Stimulated activated CD4-positive, alpha-beta T cell treated with anti-CD3 and anti-CD28 coated beads, Interleukin-4, amount 100 ng/mL, for 24 hours (primary cell): ENCODE results near the gene PRXL2B.

ENCODE experiments used
- DNase-seq: peaks from one replicate; pipeline ENCODE4 v3.0.0-alpha.2; 2020

PRXL2B gene

GRCh38 chr1:2587860-2588571 lies 1.4 kb downstream of the PRXL2B start:
- DNase-seq: no peak

DNA sequence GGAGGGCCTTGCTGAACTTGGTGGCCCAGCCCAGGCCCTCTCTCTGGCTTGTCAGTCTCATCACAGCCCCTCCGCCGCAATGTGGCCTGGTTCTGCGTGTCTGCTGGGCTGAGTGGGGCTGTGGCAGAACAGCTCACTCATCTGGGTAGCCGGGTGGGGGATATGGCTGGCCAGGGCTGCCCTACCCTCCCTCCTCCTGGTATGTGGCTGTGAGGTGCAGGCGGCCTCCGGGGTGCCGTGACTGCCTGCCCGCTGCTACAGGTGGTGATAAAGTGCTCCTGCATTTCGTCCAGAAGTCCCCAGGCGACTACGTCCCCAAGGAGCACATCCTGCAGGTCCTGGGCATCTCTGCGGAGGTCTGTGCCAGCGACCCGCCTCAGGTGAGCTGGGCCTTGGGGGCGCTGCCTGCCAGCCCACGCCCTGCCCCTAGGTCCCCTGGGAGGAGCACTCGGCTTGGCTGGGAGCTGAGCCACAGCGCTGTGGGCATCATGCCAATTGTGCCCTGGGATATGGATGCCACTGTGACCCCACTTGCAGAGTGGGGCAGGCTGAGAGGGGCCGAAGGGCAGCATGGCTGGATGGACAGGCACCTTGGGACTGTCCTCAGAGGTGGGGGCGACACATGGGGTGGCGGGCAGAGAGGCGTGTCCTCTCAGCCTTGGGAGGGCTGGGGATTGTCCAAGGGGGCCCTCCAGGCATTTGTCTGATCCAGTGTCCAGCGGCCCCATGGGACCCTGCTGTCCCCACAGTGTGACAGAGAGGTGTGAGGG lies 2.3 kb downstream of the PRXL2B start:
- DNase-seq: no peak

DNA sequence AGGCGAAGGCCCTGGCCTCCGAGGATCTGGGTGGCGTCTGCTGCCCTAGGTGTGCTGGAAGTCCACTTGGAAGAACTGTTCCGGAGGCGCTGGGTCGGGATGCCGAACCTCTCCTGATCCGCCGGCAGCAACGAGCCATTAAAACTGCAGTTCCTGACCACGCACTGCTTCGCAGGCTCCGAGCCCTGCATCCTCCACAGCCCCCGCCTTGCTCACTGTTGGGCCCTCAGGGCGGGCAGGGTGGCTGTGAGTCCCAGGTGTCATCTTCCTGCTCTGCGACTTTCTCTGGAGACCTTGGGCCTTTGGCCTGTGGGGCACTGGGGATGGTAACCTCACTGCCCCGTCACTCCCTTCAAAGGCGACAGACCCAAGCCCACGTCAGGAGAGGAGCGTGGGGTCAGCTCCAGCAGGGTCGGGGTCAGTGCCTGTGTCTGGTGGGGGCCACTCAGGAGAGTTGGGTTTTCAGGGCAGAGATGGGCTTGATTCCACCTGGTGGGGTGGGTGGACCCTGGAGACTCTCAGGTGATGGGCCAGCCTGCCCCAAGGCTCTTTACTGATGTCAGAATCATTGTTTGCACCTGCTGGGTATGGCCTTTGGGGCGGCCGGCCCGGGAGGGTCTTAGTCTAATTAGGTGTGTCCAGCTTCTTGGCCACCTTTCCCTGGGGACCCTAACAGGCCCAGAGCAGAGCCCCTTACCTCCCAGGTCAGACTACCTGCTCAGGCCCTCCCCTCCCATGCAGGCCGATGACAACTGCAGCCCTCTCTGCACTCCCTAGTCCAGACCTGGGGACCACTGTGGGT lies 3.1 kb downstream of the PRXL2B start:
- no peak for DNase-seq

- DNase-seq: no peak
Measured at GRCh38 chr1:2590233-2591141, 3.9 kb downstream of the PRXL2B start.

DNA sequence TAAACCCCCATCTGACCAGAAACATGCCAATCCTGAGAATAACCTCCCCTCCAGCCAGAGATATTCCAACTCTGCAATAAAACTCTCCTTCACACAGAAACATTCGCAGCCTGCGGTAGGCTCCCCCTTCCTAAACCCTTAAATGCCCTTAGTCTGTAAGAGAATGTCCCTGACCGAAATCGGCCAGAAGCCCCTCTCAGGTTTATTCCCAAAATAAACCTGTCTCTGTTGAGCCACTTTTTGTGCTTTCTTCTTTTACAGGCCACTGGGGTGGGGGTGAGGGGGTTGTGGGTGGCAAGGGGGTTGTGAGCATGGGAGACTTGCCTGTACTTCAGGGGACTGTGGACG lies 4.6 kb downstream of the PRXL2B start:
- no peak for DNase-seq

DNA sequence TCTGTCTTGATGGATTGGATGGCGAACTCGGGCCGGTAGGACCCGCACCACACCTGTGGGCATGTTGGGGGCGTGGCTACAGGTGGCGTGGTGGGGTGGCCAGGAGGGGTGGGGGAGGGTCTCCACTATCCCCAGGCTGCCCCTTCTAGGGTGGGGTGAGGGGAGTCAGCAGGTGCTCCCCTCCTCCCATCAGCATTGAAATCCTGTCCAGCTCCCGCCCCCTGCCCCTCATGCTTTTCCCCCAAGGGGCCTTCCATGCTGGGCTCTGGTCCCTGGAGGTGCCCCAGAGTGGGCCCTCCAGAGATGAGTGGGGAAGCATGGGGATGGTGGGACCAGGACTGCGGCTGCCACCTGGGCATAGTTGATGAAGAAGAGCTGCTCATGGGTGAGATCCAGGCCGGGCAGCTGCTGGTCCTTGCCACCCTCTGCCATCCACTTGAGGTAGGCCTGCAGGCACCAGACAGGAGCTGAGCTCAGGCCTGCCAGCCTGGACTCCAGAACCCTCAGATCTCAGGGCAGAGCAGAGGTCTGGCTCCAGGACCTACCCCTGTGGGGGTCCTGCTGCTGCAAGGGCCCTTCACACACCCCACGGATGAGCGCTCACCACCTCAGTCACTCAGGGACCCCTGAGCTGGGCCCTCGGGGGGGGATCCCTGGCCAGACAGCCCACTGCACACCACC lies 5.1 kb downstream of the PRXL2B start:
- no peak for DNase-seq

DNA sequence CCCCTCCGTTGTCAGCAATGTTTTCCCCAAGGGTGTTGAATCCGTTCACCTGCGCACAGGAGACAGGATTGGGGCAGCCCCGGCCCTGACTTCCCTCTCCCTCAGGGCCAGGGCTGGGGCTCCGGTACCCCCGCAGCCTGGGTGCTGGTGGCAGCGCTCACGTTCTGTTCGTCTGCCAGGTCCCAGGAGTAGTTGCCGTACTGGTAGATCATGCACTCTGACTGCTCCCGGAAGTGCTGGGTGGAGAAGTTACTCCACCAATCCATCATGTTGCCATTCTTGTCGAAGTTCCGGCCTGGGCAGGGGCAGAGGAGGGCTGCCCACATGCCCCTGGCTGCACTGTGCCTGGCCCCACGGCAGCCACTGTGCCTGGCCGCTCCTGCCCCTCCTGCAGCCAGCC lies 6.1 kb downstream of the PRXL2B start:
- no peak for DNase-seq

DNA sequence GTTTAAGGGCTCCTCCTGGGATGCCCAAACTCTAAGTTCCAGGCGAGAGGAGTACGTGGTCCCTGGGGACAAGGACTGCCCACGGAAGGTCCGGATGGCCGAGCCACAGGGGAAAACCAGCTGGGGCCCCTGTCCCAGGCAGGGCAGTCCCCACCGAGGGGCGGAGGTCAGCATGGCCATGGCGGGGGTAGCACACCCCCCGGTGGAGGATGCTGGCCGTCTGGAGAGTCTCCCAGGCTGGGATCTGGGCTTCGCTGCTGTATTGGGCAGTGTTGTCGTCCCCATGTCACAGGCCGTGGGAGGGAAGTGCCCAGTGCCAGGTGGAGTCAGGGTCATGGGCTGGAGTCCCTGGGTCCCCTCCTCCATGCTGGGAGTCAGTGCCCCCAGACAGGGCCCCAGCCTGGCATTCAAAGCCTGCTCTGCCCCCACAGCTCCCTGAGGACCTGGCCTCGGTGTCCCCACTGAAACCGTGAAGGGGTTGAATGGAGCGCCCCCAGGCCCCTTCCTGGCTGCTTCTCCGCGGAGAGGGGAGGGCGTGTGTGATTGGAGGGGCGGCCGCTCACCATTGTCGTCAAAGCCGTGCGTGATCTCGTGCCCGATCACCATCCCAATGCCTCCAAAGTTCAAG lies 6.8 kb downstream of the PRXL2B start:
- no peak for DNase-seq

GRCh38 chr1:2594001-2594640 lies 7.5 kb downstream of the PRXL2B start:
- DNase-seq: no peak

DNA sequence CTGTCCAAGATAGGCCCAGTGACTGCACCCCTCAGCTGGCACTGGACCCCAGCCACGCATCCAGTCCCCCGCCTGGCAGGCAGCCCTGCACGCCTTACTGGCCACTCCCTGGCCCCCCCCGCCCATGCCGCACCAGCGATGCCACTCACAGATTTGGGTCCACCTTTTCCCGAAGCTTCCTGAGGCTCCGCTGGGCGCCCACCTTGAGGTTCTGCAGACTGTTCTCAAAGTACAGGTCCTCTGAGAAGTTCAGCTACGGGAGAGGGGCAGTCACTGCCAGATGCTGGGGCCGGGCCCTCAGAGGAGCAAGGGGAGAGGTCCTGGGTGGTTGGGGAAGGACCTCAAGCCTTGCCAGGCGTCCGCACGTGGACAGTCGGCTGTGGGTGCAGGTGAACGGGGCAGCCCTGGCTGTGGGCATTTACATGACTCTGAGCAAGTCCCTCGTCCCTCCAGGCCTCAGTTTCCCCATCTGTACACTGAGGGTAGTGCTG lies 8.1 kb downstream of the PRXL2B start:
- DNase-seq: no peak

- no peak for DNase-seq
Measured at GRCh38 chr1:2595261-2595811, 8.8 kb downstream of the PRXL2B start.

GRCh38 chr1:2595812-2596529 lies 9.4 kb downstream of the PRXL2B start:
- no peak for DNase-seq

- no peak for DNase-seq
Measured at GRCh38 chr1:2596530-2597333, 10.2 kb downstream of the PRXL2B start.

DNA sequence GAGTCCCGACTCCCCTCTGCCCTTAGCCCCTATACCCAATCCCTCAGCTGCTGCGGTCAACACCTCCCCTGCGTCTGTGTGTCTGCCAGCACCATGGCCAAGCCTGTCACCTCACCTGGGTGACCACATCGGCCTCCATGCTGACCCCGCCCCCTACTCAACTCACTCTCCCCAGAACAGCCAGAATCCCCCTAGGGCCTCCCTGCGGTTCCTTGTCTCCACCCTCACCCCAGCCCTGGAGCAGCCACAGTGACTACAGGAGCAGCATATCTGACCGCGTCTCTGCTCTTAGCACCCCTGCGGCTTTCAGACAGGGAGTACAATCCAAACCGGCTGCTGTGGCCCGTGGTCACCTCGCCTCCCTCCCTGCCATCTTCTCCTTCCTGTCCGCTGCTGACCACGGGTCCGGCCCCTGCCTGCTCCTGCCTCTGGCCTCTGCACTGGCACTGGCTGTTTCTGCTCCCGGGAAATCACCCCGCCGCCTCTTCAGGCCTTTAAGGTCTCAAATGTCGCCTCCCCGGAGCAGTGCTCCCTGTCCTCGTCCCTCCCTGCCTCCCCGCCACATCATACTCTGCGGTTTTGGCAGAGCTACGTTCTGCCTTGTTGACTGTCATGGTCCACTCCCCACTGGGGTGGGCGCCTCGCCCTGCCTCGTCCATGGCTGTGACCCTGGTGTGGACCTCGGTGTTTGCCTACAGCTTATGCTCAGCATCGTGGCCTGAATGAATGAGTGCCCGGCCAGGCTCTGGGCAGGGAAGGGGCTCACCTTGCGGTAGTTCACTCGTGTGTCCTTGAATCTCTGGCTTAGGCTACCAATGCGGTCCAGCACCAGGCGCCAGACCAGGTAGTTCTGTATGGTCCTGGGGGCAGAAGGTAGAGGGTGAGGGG lies 11.1 kb downstream of the PRXL2B start:
- no peak for DNase-seq

DNA sequence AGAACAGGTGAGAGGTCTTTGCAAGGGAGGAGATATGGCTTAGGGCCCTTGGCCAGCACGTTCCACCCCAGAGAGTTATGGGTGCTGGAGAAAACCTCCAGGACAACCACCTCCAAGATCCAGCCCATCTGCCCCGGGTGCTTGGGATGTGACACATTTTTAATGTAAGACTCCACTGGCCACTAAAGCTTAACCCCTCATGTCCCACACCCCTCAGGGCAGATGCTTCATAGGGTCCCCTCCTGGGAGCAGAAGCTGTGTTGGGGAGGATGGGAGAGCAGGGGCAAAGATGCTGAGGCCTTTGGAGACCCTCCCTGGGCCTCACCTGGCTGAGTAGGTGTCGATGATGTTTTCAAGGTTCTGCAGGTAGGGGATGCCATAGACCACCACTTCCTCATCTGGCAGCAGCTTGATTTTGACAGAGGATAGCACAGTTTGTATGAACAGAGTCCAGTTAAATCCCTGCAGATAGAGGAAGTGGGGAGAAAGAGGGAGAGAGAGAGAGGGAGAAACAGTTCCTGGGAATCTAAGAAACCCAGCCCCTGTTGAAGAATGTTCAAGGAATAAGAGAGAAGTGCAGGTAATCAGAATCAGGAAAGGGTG lies 11.9 kb downstream of the PRXL2B start:
- DNase-seq: no peak

DNA sequence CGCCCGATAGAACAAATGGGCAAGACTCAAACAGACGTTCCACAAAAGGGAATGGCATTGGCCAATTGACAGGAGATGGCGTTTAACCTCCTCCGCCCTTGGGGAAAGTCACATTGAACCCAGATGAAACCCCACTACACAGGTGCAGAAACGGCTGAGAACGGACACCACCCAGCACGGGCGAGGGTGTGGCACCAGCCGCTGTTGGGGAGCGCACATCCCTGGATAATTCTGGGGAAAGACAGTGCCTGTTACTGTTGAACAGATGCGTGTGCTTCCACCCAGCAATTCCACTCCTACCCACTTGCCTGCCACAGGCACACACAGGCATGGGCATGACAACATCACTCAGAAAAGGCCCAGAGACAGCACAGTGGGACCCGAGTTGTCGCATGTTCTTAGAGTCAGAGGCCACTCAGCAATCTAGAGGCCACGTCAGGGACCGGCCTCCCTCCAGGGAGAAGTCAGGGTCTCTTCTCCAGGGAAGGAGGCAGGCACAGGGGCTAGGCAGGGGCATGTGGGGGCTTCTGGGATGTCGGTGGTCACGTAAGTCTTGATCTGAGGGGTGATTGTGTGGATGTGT lies 15.2 kb downstream of the PRXL2B start:
- DNase-seq: no peak

DNA sequence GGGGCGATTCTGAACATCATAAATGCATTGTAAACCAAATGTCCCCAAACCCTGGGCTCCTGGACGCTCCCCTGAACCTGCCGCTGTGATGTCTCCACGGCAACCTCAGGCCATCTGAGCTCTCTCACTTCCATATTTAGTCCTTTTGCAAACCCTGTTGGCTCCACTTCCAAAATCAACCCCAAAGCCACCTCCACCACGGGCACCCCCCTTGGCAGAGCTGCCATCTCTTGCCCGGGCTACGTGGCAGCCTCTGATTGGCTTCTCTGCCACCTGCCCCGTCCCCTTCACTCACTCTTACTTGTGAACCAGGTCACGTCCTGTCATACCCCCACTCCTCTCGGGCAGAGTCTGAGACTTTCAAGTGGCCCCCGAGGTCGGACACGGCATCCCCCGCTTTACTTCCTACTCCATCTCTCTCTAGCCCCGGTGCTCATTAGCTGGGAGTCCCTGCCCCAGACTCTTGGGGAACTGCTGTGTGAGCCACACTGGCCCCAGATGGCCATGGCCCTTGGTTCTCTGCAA lies 15.8 kb downstream of the PRXL2B start:
- DNase-seq: no peak
